22Rv1 (cell line): Measurements from ENCODE around the gene PPP1R3E.

ENCODE experiments used
- H3K27ac ChIP-seq: fragments of 450-650 bp; 2 replicates; pipeline ENCODE4 v1.5.1; 2017
- CTCF ChIP-seq: fragments of 450-650 bp; IDR thresholded peaks from 2 replicates; pipeline ENCODE4 v1.5.1; 2017; ENCODE audit warnings: mild to moderate bottlenecking
- ZFX ChIP-seq: fragments of 450-650 bp; IDR thresholded peaks from 2 replicates; pipeline ENCODE4 v1.6.1; 2017; ENCODE audit warnings: antibody characterized with exemption, borderline replicate concordance

PPP1R3E gene

DNA sequence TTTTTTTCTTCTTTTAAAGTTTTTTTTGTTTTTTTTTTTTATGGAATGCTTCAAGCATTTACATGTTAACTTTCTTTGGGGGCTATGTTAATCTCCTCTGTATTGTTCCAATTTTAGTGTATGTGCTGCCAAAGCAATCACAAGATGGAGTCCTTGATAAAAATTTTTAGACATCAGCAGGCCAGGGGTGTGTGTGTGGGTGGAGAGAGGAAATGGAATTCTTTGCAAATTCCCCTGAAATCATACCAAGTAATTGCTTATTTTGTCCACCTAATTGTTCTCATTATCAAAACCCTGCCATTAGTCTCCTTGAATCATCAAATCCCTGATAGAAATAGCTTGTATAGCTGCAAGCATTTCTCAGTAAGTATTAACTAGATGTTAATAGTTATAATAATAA is 43.2 kb downstream of the PPP1R3E start:
- TF ChIP-seq ZFX: no peak
- no peak for TF ChIP-seq CTCF
- H3K27ac ChIP-seq: no peak overlapping the region

DNA sequence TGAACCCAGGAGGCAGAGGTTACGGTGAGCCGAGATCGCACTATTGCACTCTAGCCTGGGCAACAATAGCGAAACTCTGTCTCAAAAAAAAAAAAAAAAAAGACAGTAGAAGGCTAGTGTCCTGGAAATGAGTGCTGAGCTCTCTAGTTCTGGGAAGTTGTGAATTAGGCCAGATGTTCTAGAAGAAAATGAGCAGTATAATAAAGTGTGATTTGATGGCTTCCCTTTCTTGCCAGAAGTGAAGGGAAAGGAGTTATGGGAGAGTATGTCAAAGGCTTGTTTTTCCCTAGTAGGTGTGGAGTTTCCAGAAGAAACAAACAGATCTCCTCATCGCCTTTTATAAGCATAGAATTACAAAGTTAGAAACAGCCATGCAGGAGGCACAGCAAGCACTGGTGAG is 44.4 kb downstream of the PPP1R3E start:
- H3K27ac ChIP-seq: no peak overlapping the region
- TF ChIP-seq CTCF (no peak), ZFX (no peak)

DNA sequence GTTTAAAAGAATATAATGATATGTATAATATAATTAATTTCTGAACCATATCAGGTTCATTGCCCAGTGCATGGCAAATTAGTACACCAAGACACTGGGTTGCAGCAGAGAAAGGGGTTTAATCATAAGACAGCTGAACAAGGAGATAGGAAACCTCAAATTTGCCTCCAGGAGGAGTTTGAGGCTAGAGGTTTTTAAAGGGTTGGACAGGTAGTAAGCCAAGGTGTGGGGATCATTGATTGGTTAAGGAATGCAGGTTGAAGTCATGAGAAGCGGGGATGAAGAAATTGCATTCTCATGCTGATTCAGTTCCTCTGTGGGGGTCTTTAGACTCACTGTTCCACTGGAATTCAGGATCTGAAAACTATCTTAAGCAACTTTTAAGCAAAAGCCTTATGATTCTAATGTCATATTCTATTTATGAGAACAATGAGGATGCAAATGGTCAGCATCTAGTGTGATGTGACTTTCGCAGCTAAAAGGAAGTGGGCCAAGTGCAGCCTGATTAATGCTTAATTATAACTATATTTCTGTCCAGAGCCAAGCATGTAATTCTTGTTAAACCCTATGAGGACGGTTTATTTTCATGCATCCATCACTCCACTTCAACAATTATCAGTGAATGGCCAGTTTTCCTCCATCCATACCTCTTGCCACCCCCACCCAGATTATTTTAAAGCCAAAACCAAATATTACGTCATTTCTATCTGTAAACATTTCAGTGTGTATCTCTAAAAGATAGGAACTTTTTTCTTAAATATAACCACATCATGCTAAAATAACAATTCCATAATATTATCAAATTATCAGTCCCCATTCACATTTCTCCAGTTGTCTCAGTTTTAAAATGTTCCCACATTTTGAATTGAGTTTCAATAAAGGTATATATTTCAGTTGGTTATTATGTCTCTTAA is 50.0 kb downstream of the PPP1R3E start:
- H3K27ac ChIP-seq: no peak overlapping the region
- TF ChIP-seq CTCF: no peak
- no peak for TF ChIP-seq ZFX

- H3K27ac ChIP-seq: no peak overlapping the region
- TF ChIP-seq CTCF (no peak), ZFX (no peak)
Measured at GRCh38 chr14:23252006-23252405, 50.7 kb downstream of the PPP1R3E start.

DNA sequence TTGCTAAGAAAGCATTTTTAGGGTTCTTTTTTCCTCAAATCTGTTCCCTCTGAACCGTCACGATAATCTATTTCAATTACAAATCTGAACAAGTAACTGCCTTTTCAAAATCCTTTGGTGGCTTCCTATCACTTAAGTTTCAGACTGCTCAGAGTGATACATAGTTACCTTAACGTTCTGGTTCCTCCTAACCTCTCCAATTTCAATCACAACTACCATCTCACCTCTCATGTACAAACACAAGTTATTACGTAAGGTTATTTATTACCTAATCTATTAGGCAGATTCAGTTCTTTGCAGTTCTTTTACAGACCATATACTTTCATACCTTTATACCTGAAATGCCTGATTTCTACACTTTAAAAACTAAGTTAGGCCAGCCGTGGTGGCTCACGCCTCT is 52.8 kb downstream of the PPP1R3E start:
- TF ChIP-seq CTCF (no peak), ZFX (no peak)
- H3K27ac ChIP-seq: no peak overlapping the region

- H3K27ac ChIP-seq: no peak overlapping the region
- no peak for TF ChIP-seq CTCF
- no peak for TF ChIP-seq ZFX
Measured at GRCh38 chr14:23248601-23249000, 54.1 kb downstream of the PPP1R3E start.
